K562 (cell line): ENCODE results near the gene ARHGAP26. TPM values are rescaled to one million over a fixed set of nuclear protein-coding genes. Genes with fewer than 3 reads are reported as not detected.

Source experiments
- ATAC-seq: fragments of 200-7000 bp; cut with Tn5 transposase; 3 replicates; pipeline ENCODE4 v1.9.1; 2020; ENCODE audit warnings: moderate library complexity
- BruUV-seq: library from RNA; stranded (reverse); fragments of 400-500 nt; replicated peaks from 2 replicates; lab custom pipeline; 2021; lab: Mats Ljungman, UMichigan
- CTCF ChIA-PET: fragments of 300-600 bp; formaldehyde crosslinking; extraction: SDS; loops from one replicate; lab custom pipeline; 2021; ENCODE audit warnings: low intra/inter-chr PET ratio; lab: Yijun Ruan, JAX
- POLR2A ChIA-PET: fragments of 300-600, 350-650 bp; sonication (Branson Sonifier 250); formaldehyde crosslinking; extraction: SDS; loops from one replicate; lab custom pipeline; 2021; ENCODE audit warnings: antibody characterized with exemption, inconsistent platforms; lab: Yijun Ruan, JAX
- DNase-seq, 4 experiments: peaks; one replicate each; pipeline versions ENCODE4 v3.0.0 to v3.0.0-alpha.2; 2011 to 2018; ENCODE audit warnings: low spot score in 3 of 4, mixed read lengths in 3 of 4; ENCODE audit errors: extremely low read depth in 1 of 4
- FAIRE-seq: peaks from 2 replicates; lab custom pipeline; 2011; peaks lifted over from hg19 to GRCh38; lab: Jason Lieb, UNC
- H2AFZ ChIP-seq: 2 replicates; pipeline ENCODE4 v1.6.0; 2011; ENCODE audit warnings: low read depth, low read length, control low read depth, inconsistent platforms
- H3K27ac ChIP-seq: fragments of 200-600 bp; 3 replicates; pipeline ENCODE4 v1.8.0; 2011; ENCODE audit warnings: low read depth, mild to moderate bottlenecking, control low read depth, inconsistent platforms, low read length, moderate library complexity, mixed read lengths; ENCODE audit errors: extremely low read depth
- H3K27me3 ChIP-seq, 2 experiments: fragments of 300-600 bp in 1 of 2; 2 replicates in 1 of 2; 3 replicates in 1 of 2; pipeline versions ENCODE4 v1.6.0 to v1.8.0; 2011; ENCODE audit warnings: inconsistent platforms in 2 of 2, low read length in 2 of 2, mild to moderate bottlenecking in 1 of 2, mixed read lengths in 1 of 2, moderate library complexity in 1 of 2; ENCODE audit not compliant: control insufficient read depth in 2 of 2, insufficient read depth in 2 of 2
- H3K36me3 ChIP-seq: fragments of 300-600 bp; 3 replicates; pipeline ENCODE4 v1.8.0; 2011; ENCODE audit warnings: mild to moderate bottlenecking, low read length, inconsistent platforms; ENCODE audit not compliant: control insufficient read depth, insufficient read depth
- H3K4me1 ChIP-seq, 2 experiments: fragments of 200-600 bp in 1 of 2; replicated peaks in 1 of 2; 2 replicates in 1 of 2; 3 replicates in 1 of 2; pipeline versions ENCODE4 v1.5.1 to v1.8.0; 2011; ENCODE audit warnings: inconsistent platforms in 2 of 2, low read length in 2 of 2, mild to moderate bottlenecking in 1 of 2, mixed read lengths in 1 of 2, moderate library complexity in 1 of 2; ENCODE audit not compliant: control insufficient read depth in 2 of 2, insufficient read depth in 2 of 2
- H3K4me2 ChIP-seq: 2 replicates; pipeline ENCODE4 v1.6.1; 2011; ENCODE audit warnings: low read length, control low read depth, inconsistent platforms, mixed read lengths; ENCODE audit not compliant: insufficient read depth
- H3K4me3 ChIP-seq: fragments of 200-600 bp; sonication (generic), shearing (Covaris generic); 2 replicates; pipeline ENCODE4 v1.5.1; 2016; ENCODE audit warnings: control low read depth, inconsistent platforms
- H3K79me2 ChIP-seq: fragments of 200-600 bp; 3 replicates; pipeline ENCODE4 v1.8.0; 2011; ENCODE audit warnings: low read length, inconsistent platforms; ENCODE audit not compliant: control insufficient read depth, insufficient read depth
- H3K9ac ChIP-seq, 2 experiments: 2 replicates each; pipeline versions ENCODE4 v1.6.0 to v1.6.1; 2011; ENCODE audit warnings: low read depth in 2 of 2, low read length in 2 of 2, control low read depth in 1 of 2, inconsistent platforms in 1 of 2, mild to moderate bottlenecking in 1 of 2, mixed read lengths in 1 of 2; ENCODE audit not compliant: insufficient read depth in 1 of 2
- H3K9me1 ChIP-seq: one replicate; pipeline ENCODE4 v1.6.0; 2011; ENCODE audit warnings: inconsistent platforms, mild to moderate bottlenecking, low read length, moderate library complexity; ENCODE audit not compliant: control insufficient read depth, insufficient read depth
- H3K9me3 ChIP-seq: replicated peaks from 2 replicates; pipeline ENCODE4 v1.5.1; 2011; ENCODE audit warnings: low read depth, low read length, inconsistent platforms; ENCODE audit not compliant: control insufficient read depth, insufficient read depth
- H4K20me1 ChIP-seq: replicated peaks from 2 replicates; pipeline ENCODE4 v1.6.1; 2011; ENCODE audit warnings: low read length, inconsistent platforms, mixed read lengths; ENCODE audit not compliant: control insufficient read depth, insufficient read depth
- C11orf30 ChIP-seq: fragments of 450-650 bp; IDR thresholded peaks from 2 replicates; pipeline ENCODE4 v1.6.1; 2016; ENCODE audit warnings: low read depth, mild to moderate bottlenecking
- CHCHD3 ChIP-seq: fragments of 250-450 bp; sonication (Bioruptor Pico); IDR thresholded peaks from 2 replicates; pipeline ENCODE4 v2.1.2; 2022; ENCODE audit warnings: mild to moderate bottlenecking
- TBL1XR1 ChIP-seq, 2 experiments: IDR thresholded peaks; 2 replicates each; pipeline ENCODE4 v1.6.1; 2012; ENCODE audit warnings: improper control_type of control experiment in 2 of 2, low read length in 2 of 2, mild to moderate bottlenecking in 1 of 2
- TFAP4 ChIP-seq: sonication (generic); formaldehyde crosslinking; IDR thresholded peaks from 2 replicates; pipeline ENCODE4 v1.8.0; 2022; ENCODE audit warnings: missing genetic modification reagents, mild to moderate bottlenecking, moderate library complexity, borderline replicate concordance
- ZFX ChIP-seq: sonication (generic); formaldehyde crosslinking; IDR thresholded peaks from 2 replicates; pipeline ENCODE4 v1.8.0; 2022; ENCODE audit warnings: mild to moderate bottlenecking, missing genetic modification reagents, moderate library complexity
- ZNF121 ChIP-seq: sonication (generic); formaldehyde crosslinking; conservative IDR thresholded peaks from 2 replicates; pipeline ENCODE4 v1.8.0; 2022; ENCODE audit warnings: missing genetic modification reagents
- ZZZ3 ChIP-seq: fragments of 450-650 bp; IDR thresholded peaks from 2 replicates; pipeline ENCODE4 v1.6.1; 2016; ENCODE audit warnings: antibody characterized with exemption, mild to moderate bottlenecking, moderate library complexity
- WGBS: fragments of 100-300 bp; shearing (Covaris generic); methylation state at CpG from one replicate; pipeline ENCODE4 v1.1.6; 2016; ENCODE audit warnings: low coverage, mixed read lengths; ENCODE audit not compliant: insufficient coverage; ENCODE audit errors: missing lambda C conversion rate; 5-methylcytosine and 5-hydroxymethylcytosine counted together
- in situ Hi-C: fragments of 300-500 bp; cut with MboI; formaldehyde crosslinking; loops from 4 replicates; pipeline ENCODE4 v1.15.0; 2018; ENCODE audit warnings: inconsistent platforms, mixed read lengths
- intact Hi-C: fragments of 100-400 bp; cut with micrococcal nuclease; formaldehyde crosslinking; loops from 2 replicates; pipeline ENCODE4 v1.14.2; 2022
- polyA plus RNA-seq, 8 experiments: library from polyadenylated mRNA; depleted of rRNA in 4 of 8; stranded (reverse) in 5 of 8; unstranded in 3 of 8; fragments of >200 nt; fragmentation: Nextera tagmentation in 2 of 8; fragmentation: Illumina TruSeq in 1 of 8; extraction: Ambion mirVana in 2 of 8; extraction: Trizol in 1 of 8; gene quantifications; 2 replicates each; pipeline versions ENCODE4 v1.2.1 to v1.2.3, GENCODE V29; 2011 to 2014; ENCODE audit warnings: inconsistent platforms in 1 of 8, missing spikeins in 1 of 8
- total RNA-seq, 7 experiments: library from RNA; depleted of rRNA in 6 of 7; stranded (reverse); fragments of >200 nt in 6 of 7; fragmentation: Illumina TruSeq in 2 of 7; extraction: Trizol in 2 of 7; gene quantifications; 2 replicates each; pipeline versions ENCODE4 v1.2.1 to v1.2.3, GENCODE V29; 2011 to 2021; ENCODE audit warnings: low replicate concordance in 1 of 7
- TF ChIP-seq, protein P1 (sequence below): fragments of 250-450 bp; sonication (Bioruptor Pico); IDR thresholded peaks from 2 replicates; pipeline ENCODE4 v1.6.1; 2021; ENCODE audit warnings: mild to moderate bottlenecking

Gene ARHGAP26
- total and polyA plus RNA-seq, 9 of the 15 experiments (the other 6 are each of a cell fraction or from before 2014, with no cell fraction given), result 0.13 to 1.1 (median 0.55) TPM

DNA sequence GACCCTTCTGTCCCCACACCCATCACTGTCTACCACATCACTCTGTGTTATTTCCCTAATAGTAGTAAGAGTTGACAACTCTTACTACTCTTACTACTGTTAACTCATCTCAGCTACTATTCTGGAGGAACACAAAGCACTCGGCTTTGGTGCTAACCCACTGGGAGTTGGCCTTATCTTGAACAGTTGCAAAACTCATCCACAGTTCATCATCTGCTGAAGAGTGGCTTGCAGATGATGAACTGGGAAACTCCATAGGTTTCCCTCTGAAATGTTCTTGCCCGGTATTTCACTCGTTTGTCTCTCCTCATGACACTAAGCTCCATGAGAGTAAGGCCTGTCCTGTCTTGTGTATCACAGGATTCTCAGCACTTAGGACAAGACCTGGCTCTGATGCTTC lies 411.9 kb downstream of the ARHGAP26 start:
- ATAC-seq, result no peak
- no peak for FAIRE-seq
- no peaks in the 10 kb centered on the region for H3K9me1 ChIP-seq
- H3K36me3 ChIP-seq, result no peaks in the 10 kb centered on the region
- CTCF ChIA-PET, result no interaction called here
- no peak overlapping the region for H3K4me3 ChIP-seq
- BruUV-seq, result no TSS peak
- POLR2A ChIA-PET, result no interaction called here
- H3K9ac ChIP-seq, result no peak overlapping the region
- in situ Hi-C loops, result no loop called here
- H3K4me1 ChIP-seq, result peaks cover 0 to 4% of the 10 kb centered on the region in 2 experiments; a peak in 1 of 5 replicates
- no peaks in the 10 kb centered on the region for H4K20me1 ChIP-seq
- WGBS, result 47% methylated on average over 3 of the region's 3 CpGs
- H3K9me3 ChIP-seq, result no peaks in the 10 kb centered on the region
- H3K27me3 ChIP-seq, result no peaks in the 10 kb centered on the region
- H3K27ac ChIP-seq, result no peak overlapping the region
- intact Hi-C loops, result no loop called here
- H3K79me2 ChIP-seq, result no peaks in the 10 kb centered on the region
- H2AFZ ChIP-seq, result no peak overlapping the region
- no peak for DNase-seq
- no peak overlapping the region for H3K4me2 ChIP-seq
- TF ChIP-seq CHCHD3 (CRISPR knock-in tag) (no peak), TBL1XR1 (IDR thresholded peaks at IDR 0.05; ENCODE audit: low read length in 2 of 2) (no peak), C11orf30 (no peak), ZFX (CRISPR knock-in tag) (no peak), ZZZ3 (no peak), ZNF121 (CRISPR knock-in tag) (no peak), TFAP4 (no peak)
- TF ChIP-seq, protein P1, sequence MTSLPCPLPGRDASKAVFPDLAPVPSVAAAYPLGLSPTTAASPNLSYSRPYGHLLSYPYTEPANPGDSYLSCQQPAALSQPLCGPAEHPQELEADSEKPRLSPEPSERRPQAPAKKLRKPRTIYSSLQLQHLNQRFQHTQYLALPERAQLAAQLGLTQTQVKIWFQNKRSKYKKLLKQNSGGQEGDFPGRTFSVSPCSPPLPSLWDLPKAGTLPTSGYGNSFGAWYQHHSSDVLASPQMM (CRISPR knock-in tag), result no peak
